HG03432 (cell line): ENCODE results near the gene PASK.

ENCODE experiments used
- ATAC-seq: cut with Tn5 transposase; IDR thresholded peaks from one replicate; pipeline ENCODE4 v1.9.1; 2021; ENCODE audit warnings: mild to moderate bottlenecking, moderate library complexity; ENCODE audit not compliant: unreplicated experiment

PASK gene

DNA sequence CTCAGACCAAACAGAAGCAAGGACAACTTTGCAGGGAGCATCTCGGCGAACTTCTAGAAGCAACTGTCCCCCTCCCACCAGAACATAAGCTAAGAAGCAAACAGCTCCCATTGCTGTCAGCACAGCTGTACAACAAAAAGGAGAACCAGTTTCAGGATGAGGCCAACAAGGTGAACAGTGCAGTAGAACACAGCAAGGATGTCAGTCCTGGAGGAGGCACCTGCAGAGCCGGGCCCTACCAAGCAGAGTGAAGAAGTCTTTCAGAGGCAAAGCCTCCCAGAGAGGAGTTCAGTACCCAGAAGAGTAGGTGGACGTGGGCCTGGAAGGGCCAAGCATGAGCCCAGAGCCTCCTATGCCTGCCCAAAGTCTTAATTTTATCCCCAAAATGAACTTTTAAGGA lies 1.0 kb downstream of the PASK start:
- no peak for ATAC-seq

- no peak for ATAC-seq
Observed at GRCh38 chr2:241147336-241147735, 1.9 kb downstream of the PASK start.

GRCh38 chr2:241146286-241146685 lies 3.0 kb downstream of the PASK start:
- ATAC-seq: no peak

DNA sequence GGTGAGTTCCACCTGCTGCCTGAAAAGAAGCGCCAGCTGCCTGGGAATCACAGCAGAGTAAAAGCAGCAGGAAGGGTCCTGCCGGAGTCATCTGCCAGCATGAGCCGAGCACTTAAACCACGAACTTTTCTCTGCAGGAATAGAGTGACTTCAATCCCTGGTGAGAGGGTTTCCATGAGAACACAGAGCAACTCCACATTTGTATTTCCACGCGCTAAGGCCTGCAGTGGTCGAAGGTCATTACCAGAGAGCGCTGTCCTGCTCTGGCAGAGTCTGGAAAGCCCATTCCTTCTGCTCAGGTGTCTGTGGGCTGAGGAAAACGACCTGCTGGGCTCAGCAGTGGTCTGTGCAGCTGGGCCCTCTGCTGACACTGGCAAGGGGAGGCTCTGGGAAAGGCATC lies 6.7 kb downstream of the PASK start:
- ATAC-seq: no peak

GRCh38 chr2:241142063-241142462 lies 7.2 kb downstream of the PASK start:
- ATAC-seq: no peak

GRCh38 chr2:241141214-241141770 lies 8.0 kb downstream of the PASK start:
- ATAC-seq: no peak

- ATAC-seq: no peak
Observed at GRCh38 chr2:241140445-241140840, 8.8 kb downstream of the PASK start.

GRCh38 chr2:241139531-241140444 lies 9.5 kb downstream of the PASK start:
- no peak for ATAC-seq

- no peak for ATAC-seq
Observed at GRCh38 chr2:241138471-241138870, 10.8 kb downstream of the PASK start.

GRCh38 chr2:241137276-241138190 lies 11.7 kb downstream of the PASK start:
- no peak for ATAC-seq

DNA sequence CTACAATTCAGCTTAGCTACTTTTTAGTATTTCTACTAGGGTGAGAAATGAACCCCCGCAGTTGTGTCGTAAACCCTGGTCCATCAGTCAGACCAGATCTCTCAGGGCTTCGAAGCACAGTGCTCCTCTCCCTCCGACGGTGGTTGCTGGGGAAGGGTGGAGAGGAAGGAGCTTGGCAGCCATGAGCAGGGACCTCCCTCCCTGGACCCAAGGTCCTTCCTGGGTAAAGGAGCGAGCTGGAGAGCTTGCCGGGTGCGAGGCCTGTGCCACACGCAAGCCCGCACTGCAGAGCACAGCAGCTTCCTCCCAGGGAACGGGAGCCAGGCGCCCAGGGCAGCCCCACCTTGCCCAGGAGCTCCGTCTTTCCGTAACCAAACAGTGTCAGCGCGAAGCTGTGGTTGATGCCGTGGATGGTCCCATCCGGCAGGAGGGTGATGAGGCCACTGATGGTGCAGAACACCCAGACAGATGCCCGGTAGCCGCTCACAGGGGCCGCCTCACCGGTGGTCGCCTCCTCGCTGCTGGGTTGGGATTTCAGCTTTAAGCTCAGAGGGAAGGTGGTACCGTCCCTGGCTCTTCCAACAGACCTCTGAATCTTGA lies 12.5 kb downstream of the PASK start:
- ATAC-seq: no peak

GRCh38 chr2:241136191-241136590 lies 13.1 kb downstream of the PASK start:
- ATAC-seq: no peak

GRCh38 chr2:241135737-241136136 lies 13.5 kb downstream of the PASK start:
- ATAC-seq: no peak

DNA sequence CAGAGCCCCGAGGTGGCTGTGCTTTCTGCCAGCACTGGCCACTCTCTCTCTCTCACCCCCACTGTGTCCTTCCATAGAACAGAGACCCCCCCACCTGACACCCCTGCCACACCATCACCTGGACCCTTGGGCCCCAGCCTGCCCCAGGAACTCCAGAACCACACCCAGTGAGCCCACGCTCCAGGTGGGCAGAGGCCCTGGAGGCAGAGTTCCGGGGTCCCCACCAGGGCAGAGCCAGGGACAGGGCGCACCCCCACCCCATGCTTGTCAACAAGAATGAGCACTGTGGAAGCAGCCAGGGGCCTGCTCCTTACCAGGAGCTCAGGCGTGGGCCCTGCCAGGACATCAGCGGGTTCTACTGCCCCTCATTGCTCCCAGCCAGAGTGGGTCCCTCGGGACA lies 14.6 kb downstream of the PASK start:
- no peak for ATAC-seq

DNA sequence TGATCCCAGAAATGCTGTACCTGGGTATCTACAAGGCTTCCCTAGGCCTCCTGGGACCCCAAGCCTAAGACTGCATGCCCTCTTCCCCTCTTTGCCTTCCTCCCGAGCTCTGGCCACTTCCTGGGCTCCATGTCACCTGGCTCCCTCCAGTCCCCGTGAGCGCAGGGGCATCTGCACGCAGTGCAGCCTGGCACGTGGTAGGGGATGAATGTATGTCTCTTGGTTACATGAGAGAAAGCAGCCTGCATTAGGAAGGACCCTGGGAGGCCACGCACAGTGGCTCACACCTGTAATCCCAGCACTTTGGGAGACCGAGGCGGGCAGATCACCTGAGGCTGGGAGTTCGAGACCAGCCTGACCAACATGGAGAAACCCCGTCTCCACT lies 15.8 kb downstream of the PASK start:
- ATAC-seq: no peak

- ATAC-seq: no peak
Observed at GRCh38 chr2:241132538-241133435, 16.5 kb downstream of the PASK start.

GRCh38 chr2:241131531-241131930 lies 17.7 kb downstream of the PASK start:
- no peak for ATAC-seq

- no peak for ATAC-seq
Observed at GRCh38 chr2:241130316-241130715, 19.0 kb downstream of the PASK start.

GRCh38 chr2:241129086-241129871 lies 20.0 kb downstream of the PASK start:
- no peak for ATAC-seq
